NCI-H345 treated with DMSO at 0.1 percent for 48 hours (cell line): Measurements from ENCODE around the gene NSMCE3.

Experiments
- DNase-seq: peaks from one replicate; lab custom pipeline; 2025; ENCODE audit not compliant: unreplicated experiment; lab: John Stamatoyannopoulos, UW

NSMCE3 gene

GRCh38 chr15:29269485-29270168 lies at the start of gene NSMCE3:
Gene NSMCE3, minus strand, starts transcription at chr15:29269822. Its CDS starts 117 bp downstream, at chr15:29269705.
- DNase-seq = peak; percentile 56

- DNase-seq = no peak
Observed at GRCh38 chr15:29316422-29316821, 46.8 kb upstream of the NSMCE3 start.

GRCh38 chr15:29312387-29312786 lies 42.8 kb upstream of the NSMCE3 start:
- no peak for DNase-seq

- DNase-seq = no peak
Observed at GRCh38 chr15:29311696-29312095, 42.1 kb upstream of the NSMCE3 start.

- DNase-seq = no peak
Observed at GRCh38 chr15:29309139-29309538, 39.5 kb upstream of the NSMCE3 start.

- no peak for DNase-seq
Observed at GRCh38 chr15:29308299-29308698, 38.7 kb upstream of the NSMCE3 start.

GRCh38 chr15:29305556-29305955 lies 35.9 kb upstream of the NSMCE3 start:
- no peak for DNase-seq

- DNase-seq = no peak
Observed at GRCh38 chr15:29302871-29303270, 33.2 kb upstream of the NSMCE3 start.

- no peak for DNase-seq
Observed at GRCh38 chr15:29299784-29300183, 30.2 kb upstream of the NSMCE3 start.

- DNase-seq = no peak
Observed at GRCh38 chr15:29299331-29299730, 29.7 kb upstream of the NSMCE3 start.

GRCh38 chr15:29294732-29295325 lies 25.2 kb upstream of the NSMCE3 start:
- no peak for DNase-seq

- no peak for DNase-seq
Observed at GRCh38 chr15:29291067-29291845, 21.6 kb upstream of the NSMCE3 start.

GRCh38 chr15:29289173-29289572 lies 19.6 kb upstream of the NSMCE3 start:
- no peak for DNase-seq

GRCh38 chr15:29285386-29285785 lies 15.8 kb upstream of the NSMCE3 start:
- DNase-seq = no peak

- DNase-seq = no peak
Observed at GRCh38 chr15:29283381-29283780, 13.8 kb upstream of the NSMCE3 start.

- no peak for DNase-seq
Observed at GRCh38 chr15:29280514-29280913, 10.9 kb upstream of the NSMCE3 start.

GRCh38 chr15:29278436-29279105 lies 8.9 kb upstream of the NSMCE3 start:
- no peak for DNase-seq

- no peak for DNase-seq
Observed at GRCh38 chr15:29276366-29276765, 6.7 kb upstream of the NSMCE3 start.

- DNase-seq = no peak
Observed at GRCh38 chr15:29275855-29276254, 6.2 kb upstream of the NSMCE3 start.

- DNase-seq = no peak
Observed at GRCh38 chr15:29274946-29275345, 5.3 kb upstream of the NSMCE3 start.

- DNase-seq = no peak
Observed at GRCh38 chr15:29272219-29272618, 2.6 kb upstream of the NSMCE3 start.

GRCh38 chr15:29270976-29271375 lies 1.4 kb upstream of the NSMCE3 start:
- DNase-seq = no peak
